IMR-90 (cell line): ENCODE measurements around the gene SET. TPM values are rescaled to one million over a fixed set of nuclear protein-coding genes. Genes with fewer than 3 reads are reported as not detected.

Source experiments
- ATAC-seq: fragments of 200-7000 bp; cut with Tn5 transposase; 2 replicates; pipeline ENCODE4 v1.9.1; 2020; ENCODE audit warnings: low read depth, mild to moderate bottlenecking, moderate library complexity
- BruUV-seq: library from RNA; stranded (reverse); fragments of 400-500 nt; replicated peaks from 2 replicates; lab custom pipeline; 2021; lab: Mats Ljungman, UMichigan
- CTCF ChIA-PET: fragments of 300-600 bp; formaldehyde crosslinking; extraction: SDS; loops from one replicate; lab custom pipeline; 2021; ENCODE audit warnings: antibody characterized with exemption; lab: Yijun Ruan, JAX
- POLR2A ChIA-PET: fragments of 300-600 bp; sonication (Branson Sonifier 250); formaldehyde crosslinking; loops from one replicate; lab custom pipeline; 2022; ENCODE audit warnings: antibody characterized with exemption; ENCODE audit not compliant: unreplicated experiment; lab: Charles Lee
- DNase-seq: peaks from one replicate; pipeline ENCODE4 v3.0.0; 2013
- H2AFZ ChIP-seq: replicated peaks from 2 replicates; pipeline ENCODE3; 2013; ENCODE audit warnings: low read length, mild to moderate bottlenecking; ENCODE audit not compliant: poor library complexity
- H2AK5ac ChIP-seq: 2 replicates; pipeline ENCODE4 v1.6.1; 2013; ENCODE audit warnings: low read depth, low read length, inconsistent platforms
- H2AK9ac ChIP-seq: replicated peaks from 2 replicates; pipeline ENCODE3; 2013; ENCODE audit warnings: mild to moderate bottlenecking, low read depth, low read length, moderate library complexity; ENCODE audit not compliant: poor library complexity
- H2BK120ac ChIP-seq: 2 replicates; pipeline ENCODE4 v1.6.1; 2013; ENCODE audit warnings: low read depth, low read length, inconsistent platforms
- H2BK15ac ChIP-seq: 3 replicates; pipeline ENCODE4 v1.6.1; 2013; ENCODE audit warnings: low read depth, low read length, inconsistent platforms
- H2BK20ac ChIP-seq: 2 replicates; pipeline ENCODE4 v1.6.1; 2013; ENCODE audit warnings: low read depth, mild to moderate bottlenecking, inconsistent platforms, low read length, moderate library complexity
- H2BK5ac ChIP-seq: 2 replicates; pipeline ENCODE4 v1.6.1; 2013; ENCODE audit warnings: mild to moderate bottlenecking, low read depth, low read length, inconsistent platforms; ENCODE audit not compliant: poor library complexity, severe bottlenecking
- H3K14ac ChIP-seq: replicated peaks from 2 replicates; pipeline ENCODE4 v1.6.1; 2013; ENCODE audit warnings: low read depth, low read length, inconsistent platforms
- H3K18ac ChIP-seq: 2 replicates; pipeline ENCODE4 v1.6.1; 2013; ENCODE audit warnings: low read depth, low read length, control low read depth
- H3K23ac ChIP-seq: 2 replicates; pipeline ENCODE4 v1.6.1; 2013; ENCODE audit warnings: low read depth, low read length, inconsistent platforms
- H3K27ac ChIP-seq: 2 replicates; pipeline ENCODE4 v1.5.1; 2013; ENCODE audit warnings: mild to moderate bottlenecking, control low read depth, low read length; ENCODE audit not compliant: insufficient read depth
- H3K27me3 ChIP-seq: 2 replicates; pipeline ENCODE4 v1.6.1; 2013; ENCODE audit warnings: low read length; ENCODE audit not compliant: control insufficient read depth, insufficient read depth
- H3K36me3 ChIP-seq: 2 replicates; pipeline ENCODE4 v1.6.1; 2013; ENCODE audit warnings: low read length, mixed read lengths; ENCODE audit not compliant: control insufficient read depth, insufficient read depth
- H3K4ac ChIP-seq: 2 replicates; pipeline ENCODE4 v1.6.1; 2013; ENCODE audit warnings: low read depth, low read length, inconsistent platforms
- H3K4me1 ChIP-seq: 2 replicates; pipeline ENCODE4 v1.6.1; 2013; ENCODE audit warnings: low read length, mixed read lengths; ENCODE audit not compliant: control insufficient read depth, insufficient read depth
- H3K4me2 ChIP-seq: 2 replicates; pipeline ENCODE4 v1.6.1; 2013; ENCODE audit warnings: low read depth, mild to moderate bottlenecking, control low read depth, low read length, moderate library complexity
- H3K4me3 ChIP-seq: 2 replicates; pipeline ENCODE4 v1.5.1; 2013; ENCODE audit warnings: low read depth, mild to moderate bottlenecking, control low read depth, low read length, moderate library complexity; ENCODE audit not compliant: insufficient read depth
- H3K56ac ChIP-seq: 2 replicates; pipeline ENCODE4 v1.6.1; 2013; ENCODE audit warnings: low read length, inconsistent platforms; ENCODE audit not compliant: insufficient read depth; ENCODE audit errors: extremely low read depth
- H3K79me1 ChIP-seq, 2 experiments: 2 replicates each; pipeline ENCODE4 v1.6.1; 2013; ENCODE audit warnings: low read length in 2 of 2, inconsistent platforms in 1 of 2, low read depth in 1 of 2
- H3K9ac ChIP-seq: 2 replicates; pipeline ENCODE4 v1.6.1; 2013; ENCODE audit warnings: low read depth, low read length, control low read depth
- H3K9me1 ChIP-seq: 2 replicates; pipeline ENCODE4 v1.6.1; 2013; ENCODE audit warnings: low read length, inconsistent platforms; ENCODE audit not compliant: insufficient read depth
- H3K9me3 ChIP-seq: 2 replicates; pipeline ENCODE4 v1.6.1; 2013; ENCODE audit warnings: low read length; ENCODE audit not compliant: control insufficient read depth, insufficient read depth
- H4K20me1 ChIP-seq: 2 replicates; pipeline ENCODE4 v1.6.1; 2013; ENCODE audit warnings: low read length, inconsistent platforms; ENCODE audit not compliant: insufficient read depth
- H4K5ac ChIP-seq: 2 replicates; pipeline ENCODE4 v1.6.1; 2013; ENCODE audit warnings: mild to moderate bottlenecking, low read depth, low read length, control low read depth
- H4K8ac ChIP-seq, 2 experiments: 2 replicates each; pipeline ENCODE4 v1.6.1; 2013; ENCODE audit warnings: low read depth in 2 of 2, low read length in 2 of 2, control low read depth in 1 of 2, inconsistent platforms in 1 of 2
- H4K91ac ChIP-seq: 2 replicates; pipeline ENCODE4 v1.6.1; 2013; ENCODE audit warnings: low read depth, low read length, inconsistent platforms; ENCODE audit not compliant: insufficient read depth
- CHD1 ChIP-seq: IDR thresholded peaks from 2 replicates; pipeline ENCODE4 v1.6.1; 2012; ENCODE audit warnings: low read depth, low read length, improper control_type of control experiment
- MAZ ChIP-seq: IDR thresholded peaks from 2 replicates; pipeline ENCODE4 v1.6.1; 2012; ENCODE audit warnings: low read depth, mild to moderate bottlenecking, low read length, improper control_type of control experiment, moderate library complexity, borderline replicate concordance
- WGBS, 2 experiments: methylation state at CpG; one replicate each; pipeline versions ENCODE4 v1.1.5 to v1.1.7; 2013; ENCODE audit warnings: missing lambda C conversion rate in 2 of 2; ENCODE audit not compliant: insufficient read length in 1 of 2; ENCODE audit errors: extremely low coverage in 2 of 2; 5-methylcytosine and 5-hydroxymethylcytosine counted together
- dilution Hi-C: fragments of 300-500 bp; cut with HindIII; formaldehyde crosslinking; loops from one replicate; pipeline ENCODE4 v1.14.3; 2018; ENCODE audit warnings: low sequenced_read_pairs; ENCODE audit not compliant: unreplicated experiment
- in situ Hi-C: fragments of 300-500 bp; cut with MboI; formaldehyde crosslinking; loops from 3 replicates; pipeline ENCODE4 v1.14.3; 2019; ENCODE audit warnings: low sequenced_read_pairs, inconsistent platforms, mixed read lengths
- intact Hi-C: fragments of 100-400 bp; cut with micrococcal nuclease; formaldehyde crosslinking; loops from 2 replicates; pipeline ENCODE4 v1.10.0; 2022
- polyA plus RNA-seq, 3 experiments: library from polyadenylated mRNA; depleted of rRNA; stranded (reverse); fragments of >200 nt; gene quantifications; 2 replicates each; pipeline ENCODE4 v1.2.3, GENCODE V29; 2012; ENCODE audit warnings: low replicate concordance in 1 of 3
- total RNA-seq: library from RNA; depleted of rRNA; stranded (reverse); fragments of >200 nt; gene quantifications from 2 replicates; pipeline ENCODE4 v1.2.3, GENCODE V29; 2012

Gene SET
- total and polyA plus RNA-seq, 2 of the 4 experiments (the other 2 are of a cell fraction) = 104 to 182 TPM

DNA sequence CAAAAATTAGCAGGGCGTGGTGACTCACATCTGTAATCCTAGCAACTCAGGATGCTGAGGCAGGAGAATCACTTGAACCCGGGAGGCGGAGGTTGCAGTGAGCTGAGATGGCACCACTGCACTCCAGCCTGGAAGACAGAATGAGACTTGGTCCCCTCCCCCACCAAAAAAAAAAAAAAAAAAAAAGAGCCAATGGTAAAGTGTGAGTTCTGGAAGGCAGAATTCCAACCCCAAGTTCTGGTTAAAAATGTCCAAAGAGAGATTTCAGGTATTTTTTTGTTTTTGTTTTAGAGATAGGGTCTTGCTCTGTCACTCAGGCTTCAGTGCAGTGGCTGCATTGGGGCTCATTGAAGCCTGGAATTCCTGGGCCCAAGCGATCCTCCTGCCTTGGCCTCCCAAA lies 1.6 kb upstream of the SET start:
- H3K23ac ChIP-seq = no peak overlapping the region
- H2AK9ac ChIP-seq = no peak overlapping the region
- dilution Hi-C loops (no loop called here), intact Hi-C loops (no loop called here), in situ Hi-C loops (no loop called here)
- no TSS peak for BruUV-seq
- H3K56ac ChIP-seq = no peak overlapping the region
- H2AFZ ChIP-seq = no peak overlapping the region
- no peak overlapping the region for H3K9ac ChIP-seq
- no peak overlapping the region for H3K14ac ChIP-seq
- H2BK5ac ChIP-seq = no peak overlapping the region
- no peak overlapping the region for H3K4ac ChIP-seq
- no CpG with 5 or more reads among the region's 4 CpGs for WGBS, 2 experiments
- no peaks in the 10 kb centered on the region for H3K9me3 ChIP-seq
- peaks cover 17% of the 10 kb centered on the region for H3K4me1 ChIP-seq
- H4K8ac ChIP-seq = no peak overlapping the region
- no peak overlapping the region for H2AK5ac ChIP-seq
- TF ChIP-seq MAZ (no peak), CHD1 (no peak)
- no peak overlapping the region for H2BK120ac ChIP-seq
- peaks cover 28 to 68% of the 10 kb centered on the region in 2 experiments for H3K79me1 ChIP-seq
- H4K20me1 ChIP-seq = peaks cover 23% of the 10 kb centered on the region
- no peak overlapping the region for H3K18ac ChIP-seq
- DNase-seq (no peak), ATAC-seq (no peak)
- H3K36me3 ChIP-seq = peaks cover 6% of the 10 kb centered on the region
- CTCF ChIA-PET = no interaction called here
- POLR2A ChIA-PET = no interaction called here
- no peak overlapping the region for H4K91ac ChIP-seq
- no peak overlapping the region for H3K4me2 ChIP-seq
- no peaks in the 10 kb centered on the region for H3K27me3 ChIP-seq
- no peak overlapping the region for H4K5ac ChIP-seq
- H2BK20ac ChIP-seq = no peak overlapping the region
- H2BK15ac ChIP-seq = no peak overlapping the region
- H3K4me3 ChIP-seq = no peak overlapping the region
- peaks cover 25% of the 10 kb centered on the region for H3K9me1 ChIP-seq
- H3K27ac ChIP-seq = no peak overlapping the region
